Keratinocyte (primary cell): ENCODE results near the gene ZNF543.

ENCODE experiments used
- CTCF ChIP-seq, 3 experiments: IDR thresholded peaks in 1 of 3; conservative IDR thresholded peaks in 1 of 3; optimal IDR thresholded peaks in 1 of 3; 2 replicates in 2 of 3; 3 replicates in 1 of 3; pipeline versions ENCODE3 to v1.5.1; 2011; ENCODE audit warnings: low read length in 3 of 3, mild to moderate bottlenecking in 3 of 3, moderate library complexity in 2 of 3, control low read depth in 1 of 3, inconsistent platforms in 1 of 3; ENCODE audit not compliant: insufficient read depth in 2 of 3; ENCODE audit errors: extremely low read depth in 1 of 3
- EZH2 ChIP-seq: IDR thresholded peaks from one replicate; pipeline ENCODE4 v1.6.1; 2012; ENCODE audit warnings: inconsistent platforms, mild to moderate bottlenecking, low read length, moderate library complexity

GRCh38 chr19:57320180-57321084, at the start of gene ZNF543:
- TF ChIP-seq CTCF (optimal IDR thresholded peaks at IDR 0.05 in 1 of 3, IDR thresholded peaks at IDR 0.05 in 1 of 3, conservative IDR thresholded peaks at IDR 0.05 in 1 of 3; ENCODE audit: extremely low read depth in 1 of 3, insufficient read depth in 2 of 3, low read length in 3 of 3): peak in 2 of 3 experiments; percentile 9 to 12
- no peak for TF ChIP-seq EZH2
